HG02678 (cell line): ENCODE results near the gene SRPX.

ENCODE experiments used
- ATAC-seq: cut with Tn5 transposase; IDR thresholded peaks from one replicate; pipeline ENCODE4 v1.9.1; 2021; ENCODE audit warnings: mild to moderate bottlenecking, moderate library complexity; ENCODE audit not compliant: unreplicated experiment

SRPX gene

DNA sequence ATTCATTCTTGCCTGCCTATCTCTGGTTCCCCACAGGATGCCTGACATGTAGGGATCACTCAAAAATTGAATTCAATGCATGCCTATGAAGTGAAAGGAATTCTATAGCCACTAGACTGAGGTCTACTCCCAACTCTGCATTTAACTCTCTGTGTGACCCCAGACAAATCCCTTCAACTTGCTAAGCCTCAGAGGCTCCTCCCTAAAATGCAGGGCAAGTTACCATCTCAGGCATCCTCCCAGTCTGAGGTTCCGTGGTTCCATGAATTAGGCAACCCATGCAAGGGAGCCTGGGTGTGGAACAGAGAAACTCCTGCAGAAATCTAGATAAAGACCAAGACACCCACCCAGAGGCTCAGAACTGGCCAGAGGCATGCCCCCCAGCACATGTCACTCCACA is 6.6 kb downstream of the SRPX start:
- no peak for ATAC-seq

- ATAC-seq = no peak
These were observed 8.6 kb downstream of the SRPX start for GRCh38 chrX:38211891-38212635.

DNA sequence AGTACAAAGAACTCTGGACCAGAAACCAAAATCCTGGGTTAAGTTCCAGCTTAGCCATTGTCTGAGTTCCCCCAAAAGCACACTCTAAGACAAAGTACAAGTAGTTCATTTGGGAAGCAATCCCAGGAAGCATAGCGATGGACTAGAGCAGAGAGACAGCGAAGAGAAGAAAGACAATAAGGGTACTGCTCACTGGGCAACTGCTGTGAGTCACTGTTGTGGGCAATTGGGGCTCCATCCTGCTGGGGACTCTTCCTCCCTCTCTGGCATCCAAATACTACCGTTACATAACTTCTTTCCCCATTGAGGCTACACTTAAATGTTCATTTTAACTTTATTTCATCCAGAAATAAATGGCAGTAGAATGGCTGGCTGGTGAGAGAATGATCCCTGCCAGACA is 14.1 kb downstream of the SRPX start:
- no peak for ATAC-seq

GRCh38 chrX:38206036-38206435 is 14.6 kb downstream of the SRPX start:
- no peak for ATAC-seq

GRCh38 chrX:38205039-38205438 is 15.6 kb downstream of the SRPX start:
- no peak for ATAC-seq

DNA sequence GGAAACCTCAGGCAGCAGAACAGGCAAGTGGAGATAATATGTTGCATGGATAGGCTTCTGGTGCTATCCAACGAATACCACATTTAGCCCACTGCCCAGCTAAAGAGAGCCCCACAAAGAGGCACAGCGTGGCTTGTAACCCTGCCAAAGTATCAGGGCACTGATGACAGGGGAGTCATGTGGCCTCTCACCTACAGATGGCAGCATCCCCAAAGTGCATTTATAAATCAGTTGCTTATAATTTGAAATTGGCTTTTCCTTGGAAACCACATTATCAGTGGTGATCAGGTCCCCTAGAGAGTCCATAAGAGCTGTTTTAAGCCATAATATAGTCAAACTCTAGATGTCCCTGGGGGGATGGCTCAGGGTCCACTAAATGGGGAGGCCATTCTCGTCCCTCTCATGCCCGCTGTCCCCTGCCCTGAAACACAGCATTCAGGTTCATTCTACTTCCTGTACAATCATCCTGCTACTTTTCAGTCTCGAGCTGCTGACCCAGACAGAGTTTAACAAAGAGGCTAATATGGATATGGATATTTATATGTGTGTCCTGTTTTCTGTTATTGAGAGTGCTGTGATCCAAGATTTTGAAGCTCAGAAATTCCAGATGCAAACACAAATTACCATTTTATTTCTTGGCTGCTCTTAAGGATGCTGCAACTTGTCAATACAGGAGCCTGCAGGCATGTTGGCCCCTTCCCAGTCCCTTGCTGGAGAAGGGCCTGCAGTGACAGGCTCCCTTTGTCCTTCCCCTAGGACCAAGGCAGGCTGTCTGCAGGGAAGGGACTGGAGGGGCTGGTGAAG is 28.5 kb downstream of the SRPX start:
- no peak for ATAC-seq

DNA sequence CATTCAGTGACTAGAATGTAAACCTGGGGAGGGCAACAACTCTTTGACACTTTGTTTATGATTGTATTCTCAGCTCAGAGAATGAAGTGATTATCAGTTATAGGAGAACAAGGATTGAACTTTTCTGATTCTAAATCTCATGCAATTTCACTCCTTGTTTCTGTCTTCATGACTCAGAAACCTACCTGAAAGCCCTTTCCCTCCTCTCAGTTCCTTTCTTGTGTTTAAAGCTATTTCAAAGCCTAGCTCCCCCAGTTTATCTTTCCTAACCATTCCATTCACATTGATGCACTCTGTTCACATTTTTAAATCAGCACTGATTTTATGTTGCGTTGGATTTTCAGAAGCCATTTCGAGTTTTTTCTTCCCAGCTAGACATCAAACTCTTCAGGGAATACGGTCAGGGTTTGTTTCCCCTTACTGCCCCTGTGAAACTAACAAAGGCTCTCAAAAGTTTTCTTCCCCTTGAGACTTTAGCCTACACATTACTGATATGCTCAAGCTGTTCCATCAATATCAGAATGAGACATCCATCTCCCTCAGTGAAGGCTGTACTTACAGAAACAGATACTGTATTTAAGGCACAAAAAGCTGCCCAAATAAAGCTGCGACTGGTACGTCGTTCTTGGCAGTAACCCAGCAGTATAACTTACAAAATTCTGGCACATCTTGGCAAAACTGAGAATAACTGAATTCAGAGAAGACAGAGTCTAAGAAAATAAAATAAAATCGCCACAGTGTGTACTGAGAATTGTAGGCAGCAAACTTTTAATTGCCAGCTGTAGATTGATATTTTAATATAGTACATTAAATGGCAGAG is 31.0 kb downstream of the SRPX start:
- ATAC-seq = no peak

GRCh38 chrX:38183596-38183995 is 37.1 kb downstream of the SRPX start:
- ATAC-seq = no peak

DNA sequence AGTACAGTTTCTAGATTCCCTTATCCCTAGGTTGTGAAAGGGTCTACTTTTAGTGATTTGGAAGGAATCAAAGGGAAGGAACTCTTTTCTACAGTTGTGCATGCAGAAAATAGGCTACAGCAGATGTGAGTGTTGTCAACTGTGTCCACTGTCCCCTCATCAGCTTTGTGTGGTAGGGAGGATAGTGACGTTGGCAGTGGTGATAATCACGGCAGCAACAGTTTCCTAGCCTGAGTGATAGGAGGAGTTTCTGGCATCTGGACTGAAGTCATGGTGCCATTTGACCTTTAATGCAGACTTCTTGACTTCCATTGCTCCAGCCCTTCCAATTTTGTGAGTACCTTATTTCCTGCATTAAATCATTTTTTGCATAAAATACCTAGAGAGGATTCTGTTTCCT is 39.3 kb downstream of the SRPX start:
- ATAC-seq = no peak

DNA sequence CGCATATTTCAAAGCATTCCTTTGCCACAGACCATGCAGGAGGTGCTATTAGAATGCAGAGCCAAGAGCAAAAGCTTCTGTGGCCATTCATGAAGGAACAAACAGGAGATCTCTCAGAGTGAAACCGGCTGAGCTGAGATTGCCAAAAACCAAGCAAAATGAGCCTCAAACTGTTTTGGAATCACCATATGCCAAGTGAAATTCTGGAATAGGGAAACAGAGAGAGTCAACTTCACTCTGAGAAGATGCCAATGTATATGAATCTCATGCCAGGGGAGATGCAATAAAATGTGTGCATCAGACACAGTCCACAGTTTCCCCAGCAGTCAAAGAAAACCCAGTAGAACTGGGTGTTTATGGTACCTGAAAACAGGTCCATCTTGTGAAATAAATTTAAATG is 42.3 kb downstream of the SRPX start:
- ATAC-seq = no peak

GRCh38 chrX:38175139-38175538 is 45.5 kb downstream of the SRPX start:
- no peak for ATAC-seq

- ATAC-seq = no peak
These were observed 48.1 kb downstream of the SRPX start for GRCh38 chrX:38172596-38172995.

DNA sequence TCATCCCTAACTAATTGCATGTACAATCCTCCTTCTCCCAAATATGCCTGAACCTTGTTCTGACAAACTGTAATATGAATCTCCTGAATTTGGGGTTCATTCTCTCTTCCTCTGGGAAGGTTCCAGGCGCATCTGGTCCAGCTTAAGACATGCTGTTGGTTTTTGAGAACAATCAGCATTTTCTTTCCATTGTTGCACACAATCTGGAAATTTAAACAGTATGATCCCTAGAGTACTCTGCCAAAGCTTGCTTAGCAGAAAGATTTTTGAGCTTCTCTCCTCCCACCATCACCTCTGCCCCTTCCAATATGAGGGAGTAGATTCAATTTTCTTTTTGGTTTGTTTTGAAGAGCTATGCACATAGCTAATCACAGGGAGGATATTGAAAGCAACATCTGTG is 50.1 kb downstream of the SRPX start:
- no peak for ATAC-seq

DNA sequence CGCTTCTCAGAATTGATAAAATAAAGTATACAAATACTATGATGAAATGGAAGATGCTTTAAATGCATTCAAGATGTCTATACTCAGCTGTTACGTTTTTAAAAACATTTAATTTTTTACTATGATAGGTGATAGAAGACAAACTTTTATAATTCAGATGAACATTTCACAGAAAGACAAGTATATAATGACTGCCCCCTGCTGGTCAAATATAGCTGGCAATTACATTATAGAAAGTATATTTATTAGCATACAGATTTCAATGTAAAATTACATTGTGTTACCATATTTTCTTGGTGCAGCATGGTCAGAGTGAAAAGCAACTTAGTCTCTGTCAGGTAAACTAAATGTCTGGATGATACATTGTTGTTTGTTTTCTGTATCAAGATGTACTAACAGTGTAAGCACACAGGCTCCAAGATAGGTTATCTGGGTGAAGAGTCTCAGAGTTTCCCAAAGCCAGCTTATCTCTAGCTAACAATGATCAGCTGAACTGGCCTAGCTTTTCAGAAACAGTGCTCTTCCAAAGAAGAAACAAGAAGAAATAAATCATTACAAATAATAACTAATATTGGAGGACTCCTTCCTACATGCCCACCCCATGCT is 54.1 kb downstream of the SRPX start:
- ATAC-seq = no peak

GRCh38 chrX:38165023-38165422 is 55.6 kb downstream of the SRPX start:
- ATAC-seq = no peak

- ATAC-seq = no peak
These were observed 57.5 kb downstream of the SRPX start for GRCh38 chrX:38163193-38163592.

DNA sequence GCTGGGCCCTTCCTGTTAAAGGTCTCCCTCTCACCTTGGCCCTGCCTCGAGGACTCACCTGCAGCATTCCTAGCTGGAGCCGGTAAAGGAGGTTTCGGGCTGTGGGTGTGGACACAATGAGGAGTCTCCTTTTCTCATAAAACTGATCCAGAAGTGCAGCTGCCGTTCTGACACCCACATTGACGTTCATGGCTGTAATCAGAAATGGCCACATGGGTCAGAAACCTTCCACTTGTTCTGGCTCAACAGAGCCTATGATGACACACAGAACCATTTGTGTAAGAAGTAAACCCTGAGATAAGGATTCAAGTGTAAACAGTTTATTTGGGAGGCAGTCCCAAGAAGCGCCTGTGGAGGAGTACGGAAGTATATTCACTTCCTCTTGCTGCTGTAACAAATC is 63.8 kb downstream of the SRPX start:
- ATAC-seq = no peak

- no peak for ATAC-seq
These were observed 65.9 kb downstream of the SRPX start for GRCh38 chrX:38154818-38155217.

- no peak for ATAC-seq
These were observed 66.3 kb downstream of the SRPX start for GRCh38 chrX:38154340-38154739.

- ATAC-seq = no peak
These were observed 69.2 kb downstream of the SRPX start for GRCh38 chrX:38151441-38151840.

- ATAC-seq = no peak
These were observed 69.7 kb downstream of the SRPX start for GRCh38 chrX:38150993-38151392.
